ENCODE measurements around the gene NLRP8. TPM values are rescaled to one million over a fixed set of nuclear protein-coding genes. Genes with fewer than 3 reads are reported as not detected.

Gene NLRP8
- total and polyA plus RNA-seq, 10 of the 15 experiments (the other 5 are each of a cell fraction or from before 2014, with no cell fraction given), result 0.04 TPM; not detected in 9

DNA sequence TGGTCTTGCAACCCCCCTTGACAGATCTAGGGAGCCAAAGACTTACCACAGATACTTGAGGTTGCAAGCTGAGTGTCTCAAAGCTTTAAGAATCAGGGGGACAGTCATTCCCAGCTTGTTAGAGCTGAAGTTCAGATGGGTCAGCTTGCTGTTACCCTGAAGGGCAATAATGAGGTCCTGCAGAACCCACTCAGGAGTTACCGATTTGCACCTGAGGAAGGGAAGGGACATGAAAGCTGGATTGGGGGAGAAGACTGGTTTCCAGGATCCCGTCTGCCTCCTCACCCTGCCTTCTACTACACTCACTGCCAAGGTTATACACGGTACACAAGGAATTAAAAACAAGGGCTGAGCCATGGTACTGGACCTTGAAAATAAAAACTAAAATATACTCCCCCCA is 39.9 kb upstream of the NLRP8 start:
- SMC1A ChIA-PET (ENCODE audit: uncharacterized antibody, unreplicated experiment), result no interaction called here
- CTCF ChIA-PET, result no interaction called here
- RAD21 ChIA-PET (ENCODE audit: unreplicated experiment), result no interaction called here
- TF ChIP-seq, protein P1, sequence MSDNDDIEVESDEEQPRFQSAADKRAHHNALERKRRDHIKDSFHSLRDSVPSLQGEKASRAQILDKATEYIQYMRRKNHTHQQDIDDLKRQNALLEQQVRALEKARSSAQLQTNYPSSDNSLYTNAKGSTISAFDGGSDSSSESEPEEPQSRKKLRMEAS (IDR thresholded peaks at IDR 0.05; ENCODE audit: low read depth, low read length), result no peak
- TF ChIP-seq RAD21 (IDR thresholded peaks at IDR 0.05; ENCODE audit: insufficient read depth, low read depth, low read length), result no peak
- TF ChIP-seq POU2F2 (IDR thresholded peaks at IDR 0.05; ENCODE audit: borderline replicate concordance, low read depth, low read length), result no peak
- TF ChIP-seq, protein P2, sequence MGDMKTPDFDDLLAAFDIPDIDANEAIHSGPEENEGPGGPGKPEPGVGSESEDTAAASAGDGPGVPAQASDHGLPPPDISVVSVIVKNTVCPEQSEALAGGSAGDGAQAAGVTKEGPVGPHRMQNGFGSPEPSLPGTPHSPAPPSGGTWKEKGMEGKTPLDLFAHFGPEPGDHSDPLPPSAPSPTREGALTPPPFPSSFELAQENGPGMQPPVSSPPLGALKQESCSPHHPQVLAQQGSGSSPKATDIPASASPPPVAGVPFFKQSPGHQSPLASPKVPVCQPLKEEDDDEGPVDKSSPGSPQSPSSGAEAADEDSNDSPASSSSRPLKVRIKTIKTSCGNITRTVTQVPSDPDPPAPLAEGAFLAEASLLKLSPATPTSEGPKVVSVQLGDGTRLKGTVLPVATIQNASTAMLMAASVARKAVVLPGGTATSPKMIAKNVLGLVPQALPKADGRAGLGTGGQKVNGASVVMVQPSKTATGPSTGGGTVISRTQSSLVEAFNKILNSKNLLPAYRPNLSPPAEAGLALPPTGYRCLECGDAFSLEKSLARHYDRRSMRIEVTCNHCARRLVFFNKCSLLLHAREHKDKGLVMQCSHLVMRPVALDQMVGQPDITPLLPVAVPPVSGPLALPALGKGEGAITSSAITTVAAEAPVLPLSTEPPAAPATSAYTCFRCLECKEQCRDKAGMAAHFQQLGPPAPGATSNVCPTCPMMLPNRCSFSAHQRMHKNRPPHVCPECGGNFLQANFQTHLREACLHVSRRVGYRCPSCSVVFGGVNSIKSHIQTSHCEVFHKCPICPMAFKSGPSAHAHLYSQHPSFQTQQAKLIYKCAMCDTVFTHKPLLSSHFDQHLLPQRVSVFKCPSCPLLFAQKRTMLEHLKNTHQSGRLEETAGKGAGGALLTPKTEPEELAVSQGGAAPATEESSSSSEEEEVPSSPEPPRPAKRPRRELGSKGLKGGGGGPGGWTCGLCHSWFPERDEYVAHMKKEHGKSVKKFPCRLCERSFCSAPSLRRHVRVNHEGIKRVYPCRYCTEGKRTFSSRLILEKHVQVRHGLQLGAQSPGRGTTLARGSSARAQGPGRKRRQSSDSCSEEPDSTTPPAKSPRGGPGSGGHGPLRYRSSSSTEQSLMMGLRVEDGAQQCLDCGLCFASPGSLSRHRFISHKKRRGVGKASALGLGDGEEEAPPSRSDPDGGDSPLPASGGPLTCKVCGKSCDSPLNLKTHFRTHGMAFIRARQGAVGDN (IDR thresholded peaks at IDR 0.05), result no peak
- TF ChIP-seq, protein P3, sequence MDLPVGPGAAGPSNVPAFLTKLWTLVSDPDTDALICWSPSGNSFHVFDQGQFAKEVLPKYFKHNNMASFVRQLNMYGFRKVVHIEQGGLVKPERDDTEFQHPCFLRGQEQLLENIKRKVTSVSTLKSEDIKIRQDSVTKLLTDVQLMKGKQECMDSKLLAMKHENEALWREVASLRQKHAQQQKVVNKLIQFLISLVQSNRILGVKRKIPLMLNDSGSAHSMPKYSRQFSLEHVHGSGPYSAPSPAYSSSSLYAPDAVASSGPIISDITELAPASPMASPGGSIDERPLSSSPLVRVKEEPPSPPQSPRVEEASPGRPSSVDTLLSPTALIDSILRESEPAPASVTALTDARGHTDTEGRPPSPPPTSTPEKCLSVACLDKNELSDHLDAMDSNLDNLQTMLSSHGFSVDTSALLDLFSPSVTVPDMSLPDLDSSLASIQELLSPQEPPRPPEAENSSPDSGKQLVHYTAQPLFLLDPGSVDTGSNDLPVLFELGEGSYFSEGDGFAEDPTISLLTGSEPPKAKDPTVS (IDR thresholded peaks at IDR 0.05; ENCODE audit: low read depth, low read length), result no peak
- TF ChIP-seq, protein P4, sequence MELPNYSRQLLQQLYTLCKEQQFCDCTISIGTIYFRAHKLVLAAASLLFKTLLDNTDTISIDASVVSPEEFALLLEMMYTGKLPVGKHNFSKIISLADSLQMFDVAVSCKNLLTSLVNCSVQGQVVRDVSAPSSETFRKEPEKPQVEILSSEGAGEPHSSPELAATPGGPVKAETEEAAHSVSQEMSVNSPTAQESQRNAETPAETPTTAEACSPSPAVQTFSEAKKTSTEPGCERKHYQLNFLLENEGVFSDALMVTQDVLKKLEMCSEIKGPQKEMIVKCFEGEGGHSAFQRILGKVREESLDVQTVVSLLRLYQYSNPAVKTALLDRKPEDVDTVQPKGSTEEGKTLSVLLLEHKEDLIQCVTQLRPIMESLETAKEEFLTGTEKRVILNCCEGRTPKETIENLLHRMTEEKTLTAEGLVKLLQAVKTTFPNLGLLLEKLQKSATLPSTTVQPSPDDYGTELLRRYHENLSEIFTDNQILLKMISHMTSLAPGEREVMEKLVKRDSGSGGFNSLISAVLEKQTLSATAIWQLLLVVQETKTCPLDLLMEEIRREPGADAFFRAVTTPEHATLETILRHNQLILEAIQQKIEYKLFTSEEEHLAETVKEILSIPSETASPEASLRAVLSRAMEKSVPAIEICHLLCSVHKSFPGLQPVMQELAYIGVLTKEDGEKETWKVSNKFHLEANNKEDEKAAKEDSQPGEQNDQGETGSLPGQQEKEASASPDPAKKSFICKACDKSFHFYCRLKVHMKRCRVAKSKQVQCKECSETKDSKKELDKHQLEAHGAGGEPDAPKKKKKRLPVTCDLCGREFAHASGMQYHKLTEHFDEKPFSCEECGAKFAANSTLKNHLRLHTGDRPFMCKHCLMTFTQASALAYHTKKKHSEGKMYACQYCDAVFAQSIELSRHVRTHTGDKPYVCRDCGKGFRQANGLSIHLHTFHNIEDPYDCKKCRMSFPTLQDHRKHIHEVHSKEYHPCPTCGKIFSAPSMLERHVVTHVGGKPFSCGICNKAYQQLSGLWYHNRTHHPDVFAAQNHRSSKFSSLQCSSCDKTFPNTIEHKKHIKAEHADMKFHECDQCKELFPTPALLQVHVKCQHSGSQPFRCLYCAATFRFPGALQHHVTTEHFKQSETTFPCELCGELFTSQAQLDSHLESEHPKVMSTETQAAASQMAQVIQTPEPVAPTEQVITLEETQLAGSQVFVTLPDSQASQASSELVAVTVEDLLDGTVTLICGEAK (IDR thresholded peaks at IDR 0.05; ENCODE audit: borderline replicate concordance), result no peak
- no peak for TF ChIP-seq CHD4 (IDR thresholded peaks at IDR 0.05)
- no peak for TF ChIP-seq CHD1 (IDR thresholded peaks at IDR 0.05; ENCODE audit: low read depth, low read length)
- no peak for TF ChIP-seq SRF (IDR thresholded peaks at IDR 0.05; ENCODE audit: low read depth in 2 of 2, low read length in 2 of 2)
- TF ChIP-seq ZBED1 (IDR thresholded peaks at IDR 0.05; ENCODE audit: borderline replicate concordance), result no peak
- TF ChIP-seq YY1 (IDR thresholded peaks at IDR 0.05; ENCODE audit: low read depth, low read length), result no peak
- TF ChIP-seq KDM1A (IDR thresholded peaks at IDR 0.05; ENCODE audit: borderline replicate concordance), result no peak
- TF ChIP-seq MEF2A (IDR thresholded peaks at IDR 0.05; ENCODE audit: insufficient read depth, low read depth, low read length), result no peak
- TF ChIP-seq, protein P5, sequence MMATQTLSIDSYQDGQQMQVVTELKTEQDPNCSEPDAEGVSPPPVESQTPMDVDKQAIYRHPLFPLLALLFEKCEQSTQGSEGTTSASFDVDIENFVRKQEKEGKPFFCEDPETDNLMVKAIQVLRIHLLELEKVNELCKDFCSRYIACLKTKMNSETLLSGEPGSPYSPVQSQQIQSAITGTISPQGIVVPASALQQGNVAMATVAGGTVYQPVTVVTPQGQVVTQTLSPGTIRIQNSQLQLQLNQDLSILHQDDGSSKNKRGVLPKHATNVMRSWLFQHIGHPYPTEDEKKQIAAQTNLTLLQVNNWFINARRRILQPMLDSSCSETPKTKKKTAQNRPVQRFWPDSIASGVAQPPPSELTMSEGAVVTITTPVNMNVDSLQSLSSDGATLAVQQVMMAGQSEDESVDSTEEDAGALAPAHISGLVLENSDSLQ (IDR thresholded peaks at IDR 0.05), result no peak
- no peak for TF ChIP-seq KLF5 (IDR thresholded peaks at IDR 0.05; ENCODE audit: partially characterized antibody)

More for the DNA sequence above, 39.9 kb upstream of the NLRP8 start:
- no peaks in the 10 kb centered on the region; the same call in 2 of the 3 replicates for H3K9me3 ChIP-seq (replicated peaks; ENCODE audit: control insufficient read depth, insufficient read depth, low read length)
- H3K4me1 ChIP-seq (ENCODE audit: control insufficient read depth, insufficient read depth, low read length), result no peaks in the 10 kb centered on the region
- no peak overlapping the region for H3K9ac ChIP-seq (ENCODE audit: control insufficient read depth, insufficient read depth, low read length)
- no TSS peak for BruUV-seq (replicated peaks)
- WGBS (ENCODE audit: insufficient coverage, insufficient replicate concordance, low lambda C conversion rate, missing lambda C conversion rate), result 19% methylated on average over 3 of the region's 3 CpGs
- H3K4me2 ChIP-seq (ENCODE audit: control insufficient read depth, insufficient read depth), result no peak overlapping the region
- no peaks in the 10 kb centered on the region for H3K27me3 ChIP-seq (replicated peaks in 1 of 2; ENCODE audit: control insufficient read depth in 2 of 2, insufficient read depth in 2 of 2, low read length in 1 of 2)
- no peaks in the 10 kb centered on the region for H3K36me3 ChIP-seq (ENCODE audit: control insufficient read depth in 2 of 2, insufficient read depth in 2 of 2, low read length in 1 of 2)
- ATAC-seq (no peak), FAIRE-seq (no peak), DNase-seq (ENCODE audit: low read depth, low spot score) (no peak)
- in situ Hi-C loops (cut with MboI), result no loop called here
- H2AFZ ChIP-seq (ENCODE audit: control insufficient read depth, low read depth, low read length), result no peak overlapping the region
- POLR2A ChIA-PET, result no interaction called here
- intact Hi-C loops (cut with micrococcal nuclease; ENCODE audit: unreplicated experiment), result no loop called here
- H3K4me3 ChIP-seq, result no peak overlapping the region
- no peaks in the 10 kb centered on the region for H4K20me1 ChIP-seq (ENCODE audit: control insufficient read depth, insufficient read depth)
- H3K79me2 ChIP-seq (ENCODE audit: control insufficient read depth, insufficient read depth, low read length), result no peaks in the 10 kb centered on the region
- no peak overlapping the region for H3K27ac ChIP-seq (ENCODE audit: control insufficient read depth, insufficient read depth)
